D341Med (cell line): Measurements from ENCODE around the gene NOA1.
"Not testable (repeated sequence)": the region's sequence is repeated elsewhere in the genome, so short reads cannot be mapped to it uniquely, and the experiment has no call there.

Experiments used
- DNase-seq: peaks from one replicate; pipeline ENCODE4 v3.0.0; 2012; ENCODE audit warnings: low spot score

NOA1 gene

GRCh38 chr4:56958111-56958517 is 19.3 kb downstream of the NOA1 start:
- peak; percentile 34 for DNase-seq

GRCh38 chr4:56953680-56954520 is 23.5 kb downstream of the NOA1 start:
- no peak for DNase-seq

- no peak for DNase-seq
Observed at GRCh38 chr4:56941403-56941802, 36.0 kb downstream of the NOA1 start.

GRCh38 chr4:56940971-56941370 is 36.4 kb downstream of the NOA1 start:
- DNase-seq: no peak

- no peak for DNase-seq
Observed at GRCh38 chr4:56940403-56940802, 37.0 kb downstream of the NOA1 start.

- DNase-seq: not testable (repeated sequence)
Observed at GRCh38 chr4:56939826-56940225, 37.6 kb downstream of the NOA1 start.

- no peak for DNase-seq
Observed at GRCh38 chr4:56937262-56937661, 40.1 kb downstream of the NOA1 start.

GRCh38 chr4:56931924-56932323 is 45.5 kb downstream of the NOA1 start:
- DNase-seq: no peak

- DNase-seq: no peak
Observed at GRCh38 chr4:56930638-56931037, 46.8 kb downstream of the NOA1 start.

GRCh38 chr4:56927196-56927595 is 50.2 kb downstream of the NOA1 start:
- DNase-seq: no peak

GRCh38 chr4:56914977-56915376 is 62.4 kb downstream of the NOA1 start:
- not testable (repeated sequence) for DNase-seq

GRCh38 chr4:56914336-56914735 is 63.1 kb downstream of the NOA1 start:
- no peak for DNase-seq
